Esophagus (tissue), 2 donors: Measurements from ENCODE around the gene CCDC167. TPM values are rescaled to one million over a fixed set of nuclear protein-coding genes. Genes with fewer than 3 reads are reported as not detected.

Source experiments
- H3K27ac ChIP-seq, 2 donors: one replicate each; pipeline ENCODE4 v1.5.1; 2013; ENCODE audit warnings: low read depth in 2 of 2, mild to moderate bottlenecking in 2 of 2, inconsistent platforms in 1 of 2, low read length in 1 of 2, moderate library complexity in 1 of 2
- H3K27me3 ChIP-seq, 2 donors: one replicate each; pipeline ENCODE4 v1.6.1; 2013; ENCODE audit warnings: low read length in 2 of 2, control low read depth in 1 of 2, mild to moderate bottlenecking in 1 of 2; ENCODE audit not compliant: insufficient read depth in 2 of 2, control insufficient read depth in 1 of 2
- H3K36me3 ChIP-seq, 2 donors: one replicate each; pipeline ENCODE4 v1.6.1; 2013; ENCODE audit warnings: low read length in 1 of 2; ENCODE audit not compliant: control insufficient read depth in 2 of 2, insufficient read depth in 2 of 2
- H3K4me1 ChIP-seq, 2 donors: one replicate each; pipeline ENCODE4 v1.6.1; 2013; ENCODE audit warnings: low read length in 1 of 2; ENCODE audit not compliant: control insufficient read depth in 2 of 2, insufficient read depth in 2 of 2
- H3K4me3 ChIP-seq, 2 donors: one replicate each; pipeline ENCODE4 v1.5.1; 2013; ENCODE audit warnings: low read length in 2 of 2, mild to moderate bottlenecking in 2 of 2, low read depth in 1 of 2, moderate library complexity in 1 of 2
- H3K9me3 ChIP-seq, 2 donors: one replicate each; pipeline ENCODE4 v1.6.1; 2013; ENCODE audit warnings: mild to moderate bottlenecking in 2 of 2, low read depth in 1 of 2, low read length in 1 of 2, moderate library complexity in 1 of 2; ENCODE audit not compliant: control insufficient read depth in 2 of 2, insufficient read depth in 1 of 2
- whole genome bisulfite sequencing, 2 donors: extraction: QIAGEN DNeasy Blood & Tissue Kit; methylation state at CpG; one replicate each; pipeline ENCODE4 v1.1.7; 2013; 5-methylcytosine and 5-hydroxymethylcytosine counted together
- polyA plus RNA-seq, 2 donors: library from polyadenylated mRNA; stranded (reverse); fragments of 200-250 nt; gene quantifications; one replicate each; pipeline ENCODE4 v1.2.3, GENCODE V29; 2013
- donor health status: healthy with polysubstance abuse.
- donor health status: Bipolar disorder and iron deficiency.

Gene CCDC167
- polyA plus RNA-seq, 2 donors = 24.1 to 44.6 TPM

- no peaks in the 10 kb centered on the region for H3K27me3 ChIP-seq
These were observed 40.3 kb upstream of the CCDC167 start for GRCh38 chr6:37540029-37540352.

GRCh38 chr6:37539171-37540028, 39.7 kb upstream of the CCDC167 start:
- no peaks in the 10 kb centered on the region for H3K27me3 ChIP-seq
- no peaks in the 10 kb centered on the region for H3K9me3 ChIP-seq
- no peak overlapping the region for H3K4me3 ChIP-seq
- no peaks in the 10 kb centered on the region for H3K36me3 ChIP-seq
- H3K27ac ChIP-seq = no peak overlapping the region
- H3K4me1 ChIP-seq = peaks cover 3 to 4% of the 10 kb centered on the region in 2 donors
- WGBS, 2 donors = 74 to 80% methylated on average over 9 of the region's 9 CpGs

More at GRCh38 chr6:37540029-37540352, 40.3 kb upstream of the CCDC167 start:
- H3K9me3 ChIP-seq = no peaks in the 10 kb centered on the region
- no peak overlapping the region for H3K27ac ChIP-seq
- H3K4me1 ChIP-seq = peaks cover 3 to 4% of the 10 kb centered on the region in 2 donors
- 95% methylated on average over 4 of the region's 4 CpGs for WGBS, 2 donors
- no peaks in the 10 kb centered on the region for H3K36me3 ChIP-seq
- no peak overlapping the region for H3K4me3 ChIP-seq

- Histone ChIP-seq H3K27me3 (no peaks in the 10 kb centered on the region), H3K36me3 (no peaks in the 10 kb centered on the region)
- 70 to 81% methylated on average over 6 of the region's 6 CpGs for WGBS, 2 donors
These were observed 38.4 kb upstream of the CCDC167 start for GRCh38 chr6:37538107-37538506.

GRCh38 chr6:37537548-37537947, 37.9 kb upstream of the CCDC167 start:
- Histone ChIP-seq H3K9me3 (no peaks in the 10 kb centered on the region), H3K4me1 (peaks cover 3 to 4% of the 10 kb centered on the region in 2 donors), H3K27ac (no peak overlapping the region), H3K4me3 (no peak overlapping the region), H3K36me3 (no peaks in the 10 kb centered on the region), H3K27me3 (no peaks in the 10 kb centered on the region)
- WGBS, 2 donors = 76 to 78% methylated on average over 5 of the region's 5 CpGs

More at GRCh38 chr6:37538107-37538506, 38.4 kb upstream of the CCDC167 start:
- Histone ChIP-seq H3K27ac (no peak overlapping the region), H3K4me3 (no peak overlapping the region), H3K9me3 (no peaks in the 10 kb centered on the region), H3K4me1 (peaks cover 3 to 4% of the 10 kb centered on the region in 2 donors)

- Histone ChIP-seq H3K9me3 (no peaks in the 10 kb centered on the region), H3K27me3 (no peaks in the 10 kb centered on the region), H3K4me3 (no peak overlapping the region), H3K27ac (no peak overlapping the region), H3K36me3 (no peaks in the 10 kb centered on the region), H3K4me1 (peaks cover 3 to 4% of the 10 kb centered on the region in 2 donors)
- 53 to 55% methylated on average over 33 to 37 of the region's 37 CpGs for WGBS, 2 donors
These were observed 36.9 kb upstream of the CCDC167 start for GRCh38 chr6:37536491-37537190.

- H3K36me3 ChIP-seq = no peaks in the 10 kb centered on the region
- H3K9me3 ChIP-seq = no peaks in the 10 kb centered on the region
- H3K27me3 ChIP-seq = no peaks in the 10 kb centered on the region
- H3K4me1 ChIP-seq = peaks cover 3 to 4% of the 10 kb centered on the region in 2 donors
- no peak overlapping the region for H3K27ac ChIP-seq
- 7 to 13% methylated on average over 56 of the region's 56 CpGs for WGBS, 2 donors
- H3K4me3 ChIP-seq = no peak overlapping the region
These were observed 36.2 kb upstream of the CCDC167 start for GRCh38 chr6:37535759-37536490.

- Histone ChIP-seq H3K4me1 (peaks cover 3 to 4% of the 10 kb centered on the region in 2 donors), H3K36me3 (no peaks in the 10 kb centered on the region), H3K27me3 (no peaks in the 10 kb centered on the region), H3K9me3 (no peaks in the 10 kb centered on the region), H3K27ac (no peak overlapping the region), H3K4me3 (no peak overlapping the region)
- 41 to 52% methylated on average over 5 of the region's 5 CpGs for WGBS, 2 donors
These were observed 35.7 kb upstream of the CCDC167 start for GRCh38 chr6:37535428-37535758.

GRCh38 chr6:37534893-37535292, 35.2 kb upstream of the CCDC167 start:
- no peaks in the 10 kb centered on the region for H3K36me3 ChIP-seq
- H3K27ac ChIP-seq = no peak overlapping the region
- H3K9me3 ChIP-seq = no peaks in the 10 kb centered on the region
- WGBS, 2 donors = 75 to 81% methylated on average over 2 of the region's 2 CpGs
- H3K4me3 ChIP-seq = no peak overlapping the region
- H3K4me1 ChIP-seq = peaks cover 3 to 4% of the 10 kb centered on the region in 2 donors
- H3K27me3 ChIP-seq = no peaks in the 10 kb centered on the region

- Histone ChIP-seq H3K27ac (no peak overlapping the region), H3K4me3 (no peak overlapping the region), H3K9me3 (no peaks in the 10 kb centered on the region), H3K36me3 (no peaks in the 10 kb centered on the region), H3K27me3 (no peaks in the 10 kb centered on the region), H3K4me1 (peaks cover 3 to 7% of the 10 kb centered on the region in 2 donors)
- WGBS, 2 donors = 86 to 95% methylated on average over 3 of the region's 3 CpGs
These were observed 32.4 kb upstream of the CCDC167 start for GRCh38 chr6:37532122-37532521.
